Eye (tissue), 1 donor: ENCODE results near the gene STAT2.
"Not testable (repeated sequence)": the region's sequence is repeated elsewhere in the genome, so short reads cannot be mapped to it uniquely, and the experiment has no call there.

Experiments
- DNase-seq: peaks from one replicate; pipeline ENCODE4 v3.0.0-alpha.2; 2015

STAT2 gene

DNA sequence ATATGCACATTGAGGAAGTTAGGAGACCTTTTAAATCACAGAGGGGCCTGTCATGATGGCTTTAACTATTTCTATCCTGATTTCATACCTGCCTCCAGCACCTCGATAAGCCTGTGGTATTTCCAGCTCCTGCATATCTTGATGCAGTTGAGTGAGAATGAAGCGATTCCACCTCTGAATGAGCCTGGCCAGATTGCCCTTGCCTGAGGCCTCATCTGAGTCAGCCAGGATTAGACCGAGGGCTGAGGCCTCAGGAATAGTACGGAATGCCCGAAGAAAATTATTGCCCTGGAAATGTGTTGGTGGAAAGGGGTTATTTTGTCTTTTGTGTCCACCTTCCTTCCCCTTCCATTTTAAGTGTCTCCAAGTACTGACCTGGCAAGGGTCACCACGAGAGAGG lies 35.7 kb downstream of the STAT2 start:
- DNase-seq = no peak

DNA sequence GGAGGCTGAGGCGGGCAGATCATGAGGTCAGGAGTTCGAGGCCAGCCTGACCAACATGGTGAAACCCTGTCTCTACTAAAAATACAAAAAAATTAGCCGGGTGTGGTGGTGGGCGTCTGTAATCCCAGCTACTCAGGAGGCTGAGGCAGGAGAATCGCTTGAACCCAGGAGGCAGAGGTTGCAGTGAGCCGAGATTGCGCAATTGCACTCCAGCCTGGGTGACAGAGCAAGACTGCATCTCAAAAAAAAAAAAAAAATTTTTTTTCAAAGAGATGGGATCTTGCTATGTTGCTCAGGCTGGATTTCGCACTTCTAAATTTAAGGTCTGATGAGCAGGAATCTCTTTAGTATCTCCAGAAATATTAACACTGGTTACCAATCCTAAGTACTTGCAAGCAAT lies 38.3 kb downstream of the STAT2 start:
- not testable (repeated sequence) for DNase-seq

DNA sequence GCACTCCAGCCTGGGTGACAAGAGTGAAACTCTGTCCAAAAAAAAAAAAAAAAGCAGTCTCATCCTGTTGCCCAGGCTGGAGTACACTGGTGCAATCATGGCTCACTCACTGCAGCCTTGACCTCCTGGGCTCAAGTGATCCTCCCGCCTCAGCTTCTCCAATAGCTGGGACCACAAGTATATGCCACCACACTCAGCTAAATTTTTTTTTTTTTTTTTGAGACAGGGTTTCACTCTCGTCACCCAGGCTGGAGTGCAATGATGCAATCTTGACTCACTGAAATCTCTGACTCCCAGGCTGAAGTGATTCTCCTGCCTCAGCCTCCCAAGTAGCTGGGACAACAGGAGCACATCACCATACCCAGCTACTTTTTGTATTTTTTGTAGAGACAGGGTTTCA lies 38.9 kb downstream of the STAT2 start:
- no peak for DNase-seq

DNA sequence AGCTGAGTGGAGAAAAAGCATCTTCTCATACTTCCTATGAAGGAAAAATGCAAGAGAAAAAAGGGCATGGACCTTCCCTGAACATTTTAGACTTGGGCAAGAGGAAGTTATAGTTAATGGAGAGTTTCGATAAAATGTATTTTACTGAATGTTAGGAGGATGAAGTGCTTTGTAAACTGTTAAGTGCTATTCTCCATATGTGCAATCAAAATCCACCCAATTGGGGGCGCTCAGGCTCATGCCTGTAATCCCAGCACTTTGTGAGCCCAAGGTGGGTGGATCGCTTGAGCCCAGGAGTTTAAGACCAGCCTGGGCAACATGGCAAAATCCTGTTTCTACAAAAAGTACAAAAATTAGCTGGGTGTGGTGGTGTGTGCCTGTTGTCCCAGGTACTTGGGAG lies 42.2 kb downstream of the STAT2 start:
- DNase-seq = no peak

DNA sequence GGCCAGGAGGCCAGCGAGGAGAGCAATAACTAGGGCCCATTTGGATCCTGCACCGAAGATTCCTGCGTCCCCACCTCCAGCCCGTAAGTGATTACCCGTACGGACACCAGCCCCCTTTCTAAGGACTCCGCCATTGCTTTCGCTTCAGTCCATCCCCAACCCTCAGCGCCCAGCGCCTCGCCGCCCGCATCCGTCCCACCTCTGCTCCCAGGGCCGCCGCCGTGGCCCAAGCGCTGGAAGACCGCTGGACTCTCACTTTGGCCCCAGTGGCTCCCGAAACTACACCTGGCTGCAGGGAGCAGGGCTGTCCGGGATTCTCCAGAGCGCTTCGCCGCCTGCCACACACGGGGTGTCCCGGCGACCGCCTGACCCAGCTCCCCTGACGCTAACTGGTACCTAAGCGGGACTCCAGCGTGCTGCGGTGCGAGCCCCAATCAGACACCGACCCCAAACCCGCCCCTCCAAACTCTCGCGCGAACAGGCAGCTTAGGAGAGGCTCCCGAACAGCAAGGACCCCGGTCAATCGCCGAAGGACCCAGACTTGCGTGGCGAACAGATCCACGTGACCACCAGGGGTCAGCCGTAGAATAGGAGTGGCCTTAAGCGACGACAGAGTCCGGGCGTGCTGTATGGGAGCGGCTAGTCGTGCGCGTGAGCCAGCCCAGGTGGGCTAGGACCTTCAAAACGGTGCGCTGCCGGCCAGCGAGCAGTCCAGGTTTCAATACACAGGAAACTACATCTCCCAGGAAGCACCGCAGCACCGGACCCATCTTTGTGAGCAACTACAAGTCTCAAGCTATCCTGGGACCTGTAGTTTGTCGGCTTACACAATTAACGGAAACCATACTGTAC lies 44.1 kb downstream of the STAT2 start, which contains the start of gene CNPY2:
Gene CNPY2 (minus strand): TSS at position 367 of the 852 bp plus-strand sequence. CDS start 771 bp downstream, outside the sequence.
- peak; percentile 98 for DNase-seq

DNA sequence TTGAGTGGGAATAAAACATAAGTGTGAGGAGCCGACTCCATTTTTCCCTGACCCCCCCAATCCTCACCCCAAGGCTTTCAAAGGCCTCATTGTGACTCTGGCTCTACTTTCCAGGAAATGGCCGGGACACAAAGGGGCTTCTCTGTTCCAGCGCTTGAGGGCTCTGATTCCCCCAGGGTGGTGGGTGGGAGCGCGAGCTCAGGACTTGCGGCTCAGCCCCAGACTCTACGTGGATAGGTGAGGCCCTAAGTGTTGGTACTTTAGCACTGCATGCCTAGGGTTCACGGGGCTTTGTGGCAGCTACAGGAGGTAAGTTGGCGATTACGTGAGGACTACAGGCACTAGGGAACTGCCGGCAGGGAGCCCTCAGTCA lies 44.7 kb downstream of the STAT2 start:
- no peak for DNase-seq

DNA sequence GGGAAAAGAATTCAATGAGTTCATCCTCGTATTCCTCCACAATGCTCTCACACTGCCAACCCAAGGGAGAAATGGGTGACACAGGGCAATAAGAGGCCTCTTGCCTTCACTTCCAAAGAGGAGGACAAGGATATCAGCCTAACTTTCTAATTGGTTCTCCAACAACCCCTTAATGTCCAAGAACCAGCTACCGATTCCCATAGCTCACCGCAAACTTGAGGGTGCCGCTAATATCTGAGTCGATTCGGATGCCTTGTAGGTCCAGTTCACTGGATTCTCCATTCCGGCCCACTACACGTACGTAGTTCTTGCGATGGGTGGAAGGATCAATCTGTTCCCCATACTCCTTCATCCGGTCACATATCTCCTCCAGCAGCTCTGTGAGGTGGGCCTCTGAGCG lies 48.9 kb downstream of the STAT2 start:
- no peak for DNase-seq

DNA sequence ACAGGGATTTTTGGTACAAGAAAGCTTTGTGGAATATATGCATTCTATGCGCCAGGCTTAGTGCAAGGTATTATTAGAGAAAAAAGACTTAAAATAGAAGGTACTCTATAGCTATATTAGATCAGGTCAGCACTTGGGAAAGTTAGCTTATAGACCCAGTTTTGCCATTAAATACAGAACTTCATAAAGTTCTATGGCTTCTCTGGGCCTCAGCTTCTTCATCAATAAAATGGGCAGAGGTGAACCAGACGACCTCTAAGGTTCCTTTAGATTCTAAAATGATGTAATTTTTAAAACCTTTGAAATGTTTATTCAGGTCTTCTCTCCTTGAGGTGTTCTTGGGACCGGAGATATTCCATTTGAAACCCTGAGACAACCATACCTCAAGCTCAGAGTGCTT lies 51.2 kb downstream of the STAT2 start:
- no peak for DNase-seq

DNA sequence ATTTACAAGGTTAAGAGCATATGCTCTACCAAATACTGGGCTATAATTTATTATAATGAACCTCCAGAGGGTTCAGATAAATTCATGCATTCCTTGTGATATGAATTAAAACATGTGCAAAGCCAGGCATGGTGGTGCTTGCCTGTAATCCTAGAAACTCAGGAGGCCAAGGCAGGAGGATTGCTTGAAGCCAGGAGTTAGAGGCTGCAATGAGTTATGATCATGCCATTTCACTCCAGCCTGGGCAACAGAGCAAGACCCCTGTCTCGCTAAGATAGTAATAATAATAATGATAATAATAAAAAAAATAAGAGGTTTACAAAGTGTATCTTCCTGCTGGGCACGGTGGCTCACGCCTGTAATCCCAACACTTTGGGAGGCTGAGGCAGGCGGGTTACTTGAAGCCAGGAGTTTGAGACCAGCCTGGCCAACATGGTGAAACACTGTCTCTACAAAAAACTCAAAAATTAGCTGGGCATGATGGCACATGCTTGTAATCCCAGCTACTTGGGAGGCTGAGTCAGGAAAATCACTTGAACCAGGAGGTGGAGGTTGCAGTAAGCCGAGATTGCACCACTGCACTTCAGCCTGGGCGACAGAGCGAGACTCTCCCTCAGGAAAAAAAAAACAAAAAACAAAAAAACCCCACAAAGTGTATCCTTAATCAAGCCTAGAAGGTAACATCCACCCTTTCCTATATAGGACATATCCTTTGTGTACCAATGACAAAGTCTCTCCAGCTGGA lies 52.5 kb downstream of the STAT2 start:
- DNase-seq = no peak

DNA sequence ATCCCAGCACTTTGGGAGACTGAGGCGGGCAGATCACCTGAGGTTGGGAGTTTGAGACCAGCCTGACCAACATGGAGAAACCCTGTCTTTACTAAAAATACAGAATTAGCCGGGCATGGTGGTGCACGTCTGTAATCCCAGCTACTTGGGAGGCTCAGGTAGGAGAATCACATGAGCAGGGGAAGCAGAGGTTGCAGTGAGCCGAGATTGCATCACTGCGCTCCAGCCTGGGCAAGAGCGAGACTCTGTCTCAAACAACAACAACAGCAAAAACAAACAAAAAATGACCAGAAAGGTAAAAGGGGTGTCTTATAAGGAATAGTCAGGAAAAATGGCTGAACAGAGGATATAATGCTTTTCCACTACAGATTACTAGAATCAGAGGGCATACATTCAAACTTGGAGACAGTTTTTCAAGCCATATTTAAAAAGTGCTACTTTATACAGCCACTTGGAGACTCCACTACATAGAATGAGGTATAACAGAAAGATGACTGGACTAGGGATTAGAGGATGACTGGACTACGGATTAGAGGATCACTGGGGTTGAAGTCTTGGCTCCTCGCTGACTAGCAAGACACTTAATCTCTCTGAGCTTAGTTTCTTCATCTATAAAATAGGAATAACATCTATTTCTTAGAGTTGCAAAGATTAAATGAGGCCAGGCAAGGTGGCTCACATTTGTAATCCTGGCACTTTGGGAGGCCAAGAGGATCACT lies 54.9 kb downstream of the STAT2 start:
- no peak for DNase-seq

DNA sequence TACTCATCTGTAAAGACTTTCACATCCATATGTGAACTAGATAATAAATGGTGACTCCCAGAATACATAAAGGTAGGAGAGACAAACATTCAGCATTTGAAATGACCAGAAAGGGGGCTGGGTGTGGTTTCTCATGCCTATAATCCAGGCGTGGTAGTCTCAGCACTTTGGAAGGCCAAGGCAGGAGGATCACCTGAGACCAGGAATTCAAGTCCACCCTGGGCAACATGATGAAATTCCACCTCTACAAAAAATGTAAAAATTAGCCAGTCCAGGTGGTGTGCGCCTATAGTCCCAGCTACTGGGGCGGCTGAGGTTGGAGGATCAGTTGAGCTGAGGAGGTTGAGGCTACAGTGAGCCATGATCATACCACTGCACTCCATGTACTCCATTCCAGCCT lies 55.6 kb downstream of the STAT2 start:
- no peak for DNase-seq

DNA sequence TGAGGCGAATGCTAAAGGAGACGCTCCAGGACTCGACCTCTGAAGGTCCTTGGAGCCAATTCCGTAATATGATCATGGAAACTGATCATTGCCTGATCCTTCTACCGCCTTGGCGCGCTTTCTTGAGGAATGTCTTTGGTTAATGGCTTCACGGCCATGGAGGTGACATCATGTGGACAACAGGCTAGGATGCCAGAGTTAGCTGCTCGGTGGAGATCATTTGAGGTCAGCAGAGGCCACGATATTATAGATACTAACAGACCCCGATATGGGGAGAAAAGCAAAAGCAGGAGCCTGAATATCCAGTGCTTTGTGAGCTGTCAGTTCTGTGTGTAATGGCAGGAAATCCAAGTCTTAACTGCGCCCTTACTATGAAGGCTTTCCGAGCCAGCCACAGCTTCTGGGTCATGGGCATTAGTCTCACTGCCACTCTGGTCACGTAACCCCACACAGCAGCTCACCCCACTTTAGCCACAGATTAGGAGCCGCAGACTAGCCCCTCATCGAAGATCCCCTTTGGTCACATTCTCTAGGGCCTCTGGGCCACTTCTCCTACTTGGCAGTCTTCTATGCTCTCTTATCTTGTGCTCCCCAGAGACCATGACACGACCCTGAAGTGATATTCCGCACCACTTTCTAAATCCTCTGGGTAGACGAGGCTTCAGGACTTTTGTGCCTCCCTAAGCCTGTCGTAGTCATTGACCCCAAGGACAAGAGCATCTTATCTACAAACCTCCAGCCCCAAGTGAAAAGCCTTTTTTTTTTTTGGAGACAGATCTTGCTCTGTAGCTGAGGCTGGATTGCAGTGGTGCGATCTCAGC lies 59.1 kb downstream of the STAT2 start:
- no peak for DNase-seq

DNA sequence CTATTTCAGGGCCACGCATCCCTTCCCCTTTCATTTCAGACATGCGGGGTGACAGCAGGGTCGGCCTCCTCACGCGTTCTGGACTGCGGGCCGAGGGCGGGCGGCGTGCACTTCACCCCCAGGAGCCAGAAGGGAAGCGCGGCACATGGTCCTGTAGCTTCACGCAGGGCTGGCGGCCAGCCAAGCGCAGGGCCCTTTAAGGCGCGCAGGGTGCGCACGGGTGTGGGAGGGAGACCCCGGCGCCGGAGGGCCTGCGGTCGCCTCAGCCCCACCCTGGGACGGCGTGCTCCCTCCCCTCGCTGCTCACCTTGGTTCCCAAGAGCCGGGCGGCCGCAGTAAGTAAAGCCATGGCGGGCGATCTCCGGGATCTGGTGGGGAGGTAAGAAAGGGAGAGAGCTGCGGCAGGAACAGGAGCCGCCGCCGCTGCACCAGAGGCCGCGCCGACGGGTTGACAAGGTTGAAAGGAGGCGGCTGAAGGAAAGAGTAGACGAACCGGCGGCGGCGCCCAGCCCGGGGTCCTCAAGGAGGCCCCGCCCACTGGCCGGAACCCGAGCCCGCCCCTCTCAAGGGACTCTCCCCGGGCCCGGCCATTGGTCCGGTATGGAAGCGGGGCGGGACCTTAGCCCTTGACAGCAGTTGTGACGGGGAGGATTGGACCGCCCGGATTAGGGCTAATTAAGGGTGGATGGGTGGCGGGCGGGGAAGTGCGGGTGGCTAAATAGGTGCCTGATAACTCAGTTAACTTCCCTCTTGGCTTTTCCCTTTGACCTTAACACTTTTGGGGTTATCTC lies 59.9 kb downstream of the STAT2 start, which contains the start of gene CS:
Gene CS (minus strand): TSS at position 478 of the 791 bp plus-strand sequence. CDS start 129 bp downstream, at position 349.
- peak; percentile 99 for DNase-seq

DNA sequence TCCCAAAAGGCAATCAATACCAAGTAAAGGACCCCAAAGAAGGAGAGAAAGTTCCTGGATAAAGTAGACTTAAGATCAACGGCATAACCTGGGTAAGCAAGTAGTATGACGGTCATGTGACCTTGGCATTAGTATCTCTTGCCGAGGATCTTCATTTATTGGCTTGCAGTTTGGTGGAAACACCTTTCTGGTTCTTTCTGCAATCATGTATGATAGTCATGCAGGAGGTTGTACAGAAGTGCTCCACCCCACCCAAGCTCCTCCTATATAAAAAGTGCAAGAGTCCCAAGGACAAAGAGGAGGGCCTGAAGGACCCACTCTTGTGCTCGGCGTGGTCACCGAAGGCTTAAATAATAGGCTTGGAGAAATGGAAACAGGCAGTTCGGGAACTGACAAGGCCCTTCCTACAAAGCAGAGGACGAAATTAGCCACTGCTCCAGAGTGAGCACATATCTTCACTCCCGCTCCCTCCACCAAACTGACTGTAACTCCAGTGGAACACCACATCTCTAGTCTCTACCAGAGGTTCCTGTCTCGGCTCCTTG lies 60.5 kb downstream of the STAT2 start:
- peak; percentile 11 for DNase-seq

DNA sequence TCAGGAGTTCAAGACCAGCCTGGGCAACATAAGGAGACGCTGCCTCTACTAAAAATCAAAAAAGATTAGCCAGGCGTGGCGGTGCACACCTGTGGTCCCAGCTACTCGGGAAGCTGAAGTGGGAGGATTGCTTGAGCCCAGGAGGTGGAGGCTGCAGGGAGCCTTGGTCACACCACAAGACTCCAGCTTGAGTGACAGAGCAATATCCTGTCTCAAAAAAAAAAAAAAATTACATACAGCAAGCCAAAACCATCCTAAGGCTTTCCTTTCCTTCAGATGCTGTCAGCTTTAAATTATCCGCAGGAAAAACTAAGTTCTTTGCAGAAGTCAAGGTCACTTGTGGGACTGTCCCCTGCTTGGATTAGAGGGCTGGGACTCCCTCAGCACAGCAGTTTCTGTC lies 61.1 kb downstream of the STAT2 start:
- DNase-seq = no peak

DNA sequence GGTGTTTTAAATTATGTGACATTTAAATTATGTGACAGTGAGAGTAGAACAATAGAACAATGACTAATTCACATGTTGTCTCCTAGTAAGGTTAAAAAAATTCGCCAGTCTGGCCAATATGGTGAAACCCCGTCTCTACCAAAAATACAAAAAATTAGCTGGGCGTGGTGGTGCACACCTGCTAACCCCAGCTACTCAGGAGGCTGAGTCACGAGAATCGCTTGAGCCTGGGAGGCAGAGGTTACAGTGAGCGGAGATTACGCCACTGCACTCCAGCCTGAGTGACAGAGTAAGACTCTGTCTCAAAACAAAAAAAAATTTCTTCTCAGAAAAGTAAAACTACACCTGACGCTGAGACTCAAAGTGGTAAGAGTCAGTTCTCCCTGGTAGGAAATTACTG lies 62.5 kb downstream of the STAT2 start:
- DNase-seq = no peak

DNA sequence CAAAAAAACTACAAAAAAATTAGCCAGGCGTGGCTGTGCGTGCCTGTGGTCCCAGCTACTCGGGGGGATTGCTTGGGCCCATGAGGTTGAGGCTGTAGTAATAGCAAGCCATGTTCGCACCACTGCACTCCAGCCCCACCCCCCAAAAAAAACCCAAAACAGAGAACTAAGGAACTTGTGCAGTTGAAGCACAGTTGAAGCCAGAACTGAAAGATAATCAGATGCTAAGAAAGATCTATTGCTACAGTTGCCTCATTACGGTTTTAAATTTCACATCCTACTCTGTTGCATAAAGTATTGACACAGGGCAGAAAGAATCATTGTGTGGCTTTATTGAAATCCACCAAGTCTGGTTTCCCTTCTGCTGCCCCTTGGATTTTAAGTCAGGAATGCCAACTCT lies 63.6 kb downstream of the STAT2 start:
- no peak for DNase-seq

DNA sequence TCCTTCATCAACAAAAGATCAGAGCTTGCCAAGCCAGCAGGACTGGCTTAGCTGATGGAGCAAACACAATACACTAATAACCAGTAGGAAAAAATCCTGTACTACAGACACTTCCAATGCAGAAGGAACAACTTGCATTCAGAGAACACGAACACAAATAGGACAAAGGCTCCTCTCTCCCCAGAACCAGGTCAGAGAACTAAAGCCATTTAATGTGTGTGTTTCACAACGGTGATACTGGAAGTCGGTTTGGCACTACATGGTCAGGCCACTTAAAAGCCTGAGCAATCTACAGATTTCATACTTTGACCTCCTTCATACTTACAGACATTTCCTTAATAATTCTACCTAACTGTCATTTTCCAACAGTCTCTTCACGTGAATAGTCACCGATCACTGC lies 66.1 kb downstream of the STAT2 start:
- DNase-seq = no peak
